Adipocyte (in vitro differentiated cells): ENCODE results near the gene SLC49A3.
"Not testable (repeated sequence)": the region's sequence is repeated elsewhere in the genome, so short reads cannot be mapped to it uniquely, and the experiment has no call there.

Source experiments
- DNase-seq: peaks from one replicate; pipeline ENCODE4 v3.0.0-alpha.2; 2015; ENCODE audit warnings: low read depth
- H3K27me3 ChIP-seq: replicated peaks from 2 replicates; pipeline ENCODE4 v1.7.0; 2013; ENCODE audit warnings: mild to moderate bottlenecking, low read length, moderate library complexity; ENCODE audit not compliant: control insufficient read depth, insufficient read depth
- H3K36me3 ChIP-seq: 2 replicates; pipeline ENCODE4 v1.7.0; 2013; ENCODE audit warnings: low read length, mild to moderate bottlenecking, moderate library complexity; ENCODE audit not compliant: control insufficient read depth, insufficient read depth, severe bottlenecking
- H3K4me1 ChIP-seq: 2 replicates; pipeline ENCODE4 v1.7.0; 2013; ENCODE audit warnings: mild to moderate bottlenecking, low read length, moderate library complexity; ENCODE audit not compliant: control insufficient read depth, insufficient read depth
- H3K4me3 ChIP-seq: 2 replicates; pipeline ENCODE4 v1.7.0; 2013; ENCODE audit warnings: mild to moderate bottlenecking, low read length, moderate library complexity
- H3K9ac ChIP-seq: 2 replicates; pipeline ENCODE4 v1.7.0; 2013; ENCODE audit warnings: mild to moderate bottlenecking, low read length, moderate library complexity
- H3K9me3 ChIP-seq: 2 replicates; pipeline ENCODE4 v1.7.0; 2013; ENCODE audit warnings: mild to moderate bottlenecking, low read length, moderate library complexity; ENCODE audit not compliant: control insufficient read depth

Gene SLC49A3

GRCh38 chr4:706834-707598 lies 18.1 kb upstream of the SLC49A3 start:
- H3K36me3 ChIP-seq, result no peaks in the 10 kb centered on the region
- no peaks in the 10 kb centered on the region for H3K9me3 ChIP-seq
- H3K27me3 ChIP-seq, result no peaks in the 10 kb centered on the region
- H3K4me1 ChIP-seq, result peaks cover 23% of the 10 kb centered on the region
- DNase-seq, result no peak
- peak overlapping the region; percentile 100 for H3K9ac ChIP-seq
- H3K4me3 ChIP-seq, result peak overlapping the region; percentile 96

- H3K4me1 ChIP-seq, result peaks cover 23% of the 10 kb centered on the region
- peak overlapping the region; percentile 100 for H3K9ac ChIP-seq
- H3K27me3 ChIP-seq, DNase-seq, H3K9me3 ChIP-seq, H3K36me3 ChIP-seq: not testable (repeated sequence)
- peak overlapping the region; percentile 96 for H3K4me3 ChIP-seq
Measured at GRCh38 chr4:706083-706633, 17.2 kb upstream of the SLC49A3 start.

GRCh38 chr4:705278-706082 lies 16.5 kb upstream of the SLC49A3 start, which contains the start of gene PCGF3:
PCGF3 (plus strand) TSS chr4:705832; CDS start chr4:733681, 27,849 bp downstream.
- H3K9ac ChIP-seq, result peak within 1 kb of the TSS; percentile 100
- H3K36me3 ChIP-seq, result no peaks in the 10 kb centered on the region
- peaks cover 23% of the 10 kb centered on the region for H3K4me1 ChIP-seq
- peak; percentile 99 for DNase-seq
- H3K27me3 ChIP-seq, result no peaks in the 10 kb centered on the region
- H3K4me3 ChIP-seq, result peak within 1 kb of the TSS; percentile 96
- H3K9me3 ChIP-seq, result no peaks in the 10 kb centered on the region

GRCh38 chr4:704971-705277 lies 16.0 kb upstream of the SLC49A3 start:
- Histone ChIP-seq H3K4me3 (peak overlapping the region; percentile 84), H3K36me3 (no peaks in the 10 kb centered on the region), H3K4me1 (peaks cover 21% of the 10 kb centered on the region), H3K27me3 (no peaks in the 10 kb centered on the region), H3K9ac (peak overlapping the region; percentile 90), H3K9me3 (no peaks in the 10 kb centered on the region)
- DNase-seq, result no peak

GRCh38 chr4:704198-704891 lies 15.4 kb upstream of the SLC49A3 start:
- no peak overlapping the region for H3K9ac ChIP-seq

GRCh38 chr4:703336-704197 lies 14.6 kb upstream of the SLC49A3 start:
- H3K9me3 ChIP-seq, result no peaks in the 10 kb centered on the region
- H3K27me3 ChIP-seq, result no peaks in the 10 kb centered on the region
- H3K36me3 ChIP-seq, result no peaks in the 10 kb centered on the region
- DNase-seq, result no peak
- no peak overlapping the region for H3K4me3 ChIP-seq
- H3K4me1 ChIP-seq, result peaks cover 20% of the 10 kb centered on the region
- no peak overlapping the region for H3K9ac ChIP-seq

More at GRCh38 chr4:704198-704891, 15.4 kb upstream of the SLC49A3 start:
- H3K27me3 ChIP-seq, result no peaks in the 10 kb centered on the region
- H3K4me3 ChIP-seq, result no peak overlapping the region
- no peaks in the 10 kb centered on the region for H3K9me3 ChIP-seq
- DNase-seq, result no peak
- H3K4me1 ChIP-seq, result peaks cover 23% of the 10 kb centered on the region
- no peaks in the 10 kb centered on the region for H3K36me3 ChIP-seq

- no peak for DNase-seq
- no peaks in the 10 kb centered on the region for H3K36me3 ChIP-seq
- no peak overlapping the region for H3K4me3 ChIP-seq
- H3K9ac ChIP-seq, result no peak overlapping the region
- H3K4me1 ChIP-seq, result peaks cover 14% of the 10 kb centered on the region
- no peaks in the 10 kb centered on the region for H3K27me3 ChIP-seq
- H3K9me3 ChIP-seq, result no peaks in the 10 kb centered on the region
Measured at GRCh38 chr4:702618-703048, 13.7 kb upstream of the SLC49A3 start.

- no peaks in the 10 kb centered on the region for H3K36me3 ChIP-seq
- no peak overlapping the region for H3K9ac ChIP-seq
- H3K9me3 ChIP-seq, result no peaks in the 10 kb centered on the region
- no peaks in the 10 kb centered on the region for H3K27me3 ChIP-seq
- no peak for DNase-seq
- peaks cover 9% of the 10 kb centered on the region for H3K4me1 ChIP-seq
- no peak overlapping the region for H3K4me3 ChIP-seq
Measured at GRCh38 chr4:700587-701264, 11.8 kb upstream of the SLC49A3 start.

- Histone ChIP-seq H3K4me3 (no peak overlapping the region), H3K4me1 (peaks cover 6% of the 10 kb centered on the region), H3K9ac (peak overlapping the region; percentile 16), H3K9me3 (no peaks in the 10 kb centered on the region), H3K27me3 (no peaks in the 10 kb centered on the region), H3K36me3 (no peaks in the 10 kb centered on the region)
- DNase-seq, result no peak
Measured at GRCh38 chr4:699816-700580, 11.0 kb upstream of the SLC49A3 start.
